ENCODE results near the gene SGK1.
A peak's percentile ranks its signal among the peaks of the same experiment; 100 is the strongest.
"Not testable (repeated sequence)": the region's sequence is repeated elsewhere in the genome, so short reads cannot be mapped to it uniquely, and the experiment has no call there.

SGK1 gene

GRCh38 chr6:134249759-134250602 is 67.9 kb downstream of the SGK1 start:
- no peak for DNase-seq

GRCh38 chr6:134249239-134249758 is 68.6 kb downstream of the SGK1 start:
- DNase-seq, result no peak

GRCh38 chr6:134247844-134248580 is 69.9 kb downstream of the SGK1 start:
- DNase-seq, result no peak

GRCh38 chr6:134247231-134247833 is 70.6 kb downstream of the SGK1 start:
- peak; percentile 46 for DNase-seq

- no peak for DNase-seq
Measured at GRCh38 chr6:134245706-134246105, 72.2 kb downstream of the SGK1 start.

GRCh38 chr6:134245041-134245440 is 72.9 kb downstream of the SGK1 start:
- no peak for DNase-seq

GRCh38 chr6:134240665-134241431 is 77.1 kb downstream of the SGK1 start:
- peak; percentile 82 for DNase-seq

GRCh38 chr6:134238960-134239795 is 78.7 kb downstream of the SGK1 start:
- no peak for DNase-seq

GRCh38 chr6:134238006-134238405 is 79.9 kb downstream of the SGK1 start:
- DNase-seq, result no peak

- DNase-seq, result no peak
Measured at GRCh38 chr6:134235937-134236751, 81.8 kb downstream of the SGK1 start.

GRCh38 chr6:134235334-134235733 is 82.6 kb downstream of the SGK1 start:
- not testable (repeated sequence) for DNase-seq

GRCh38 chr6:134233180-134233955 is 84.5 kb downstream of the SGK1 start:
- no peak for DNase-seq

GRCh38 chr6:134230940-134231339 is 87.0 kb downstream of the SGK1 start:
- no peak for DNase-seq

GRCh38 chr6:134230087-134230700 is 87.7 kb downstream of the SGK1 start:
- DNase-seq, result no peak

GRCh38 chr6:134229520-134229919 is 88.4 kb downstream of the SGK1 start:
- DNase-seq, result no peak

- DNase-seq, result no peak
Measured at GRCh38 chr6:134223796-134224420, 94.0 kb downstream of the SGK1 start.

GRCh38 chr6:134221250-134221649 is 96.7 kb downstream of the SGK1 start:
- DNase-seq, result no peak

GRCh38 chr6:134217798-134218140 is 100.1 kb downstream of the SGK1 start:
- DNase-seq, result no peak

- DNase-seq, result no peak
Measured at GRCh38 chr6:134217105-134217797, 100.7 kb downstream of the SGK1 start.
